ENCODE measurements around the gene WIPF3. TPM values are rescaled to one million over a fixed set of nuclear protein-coding genes. Genes with fewer than 3 reads are reported as not detected.

Gene WIPF3
- total RNA-seq, 1 experiment from 2014 or later = 11.6 TPM

DNA sequence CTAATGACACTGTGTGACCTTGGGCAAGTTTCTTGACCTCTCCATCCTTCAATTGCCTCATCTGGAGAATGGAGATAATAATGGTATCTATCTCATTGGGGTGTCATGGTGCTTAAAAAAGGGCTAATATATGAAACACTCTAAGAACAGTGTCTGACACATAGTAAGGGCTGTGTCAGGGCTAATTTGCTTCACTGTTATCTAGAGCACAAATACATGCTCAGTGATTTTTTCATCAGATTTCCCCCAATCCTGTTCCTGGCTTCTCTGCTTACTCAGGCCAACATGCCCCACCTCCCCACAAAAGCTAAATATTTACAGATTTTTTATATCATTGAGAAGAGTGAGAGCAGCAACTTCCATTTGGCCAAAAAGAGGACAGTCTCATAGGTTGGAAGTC lies 20.6 kb downstream of the WIPF3 start:
- Histone ChIP-seq H3K23ac (ENCODE audit: insufficient read length, low read depth, low read length) (no peak overlapping the region), H3K27ac (ENCODE audit: insufficient read length, low read depth, low read length) (no peak overlapping the region), H3K56ac (ENCODE audit: insufficient read length, low read depth, low read length) (no peak overlapping the region), H3T11ph (ENCODE audit: low read length) (no peak overlapping the region), H3K23me2 (ENCODE audit: insufficient read length, low read depth, low read length, poor library complexity, severe bottlenecking) (no peaks in the 10 kb centered on the region), H4K5ac (ENCODE audit: insufficient read length, low read depth, low read length) (no peak overlapping the region), H2BK5ac (ENCODE audit: insufficient read length, low read length) (no peak overlapping the region), H2BK15ac (ENCODE audit: low read depth, low read length) (no peak overlapping the region), H3K18ac (ENCODE audit: insufficient read length, low read depth, low read length) (no peak overlapping the region), H2BK12ac (ENCODE audit: insufficient read length, low read depth, low read length) (no peak overlapping the region), H3K79me2 (ENCODE audit: insufficient read depth, low read length) (no peaks in the 10 kb centered on the region), H4K91ac (ENCODE audit: insufficient read length, low read depth, low read length) (no peak overlapping the region), H3K9me3 (ENCODE audit: control insufficient read depth, low read depth, low read length) (peaks cover 4% of the 10 kb centered on the region), H3K79me1 (ENCODE audit: insufficient read depth, low read depth, low read length, poor library complexity, severe bottlenecking) (no peaks in the 10 kb centered on the region), H2AFZ (ENCODE audit: low read length) (no peak overlapping the region), H4K20me1 (ENCODE audit: control insufficient read depth, insufficient read depth, insufficient read length) (no peaks in the 10 kb centered on the region), H2BK120ac (ENCODE audit: low read depth, low read length, poor library complexity, severe bottlenecking) (no peak overlapping the region), H3K27me3 (ENCODE audit: insufficient read depth, low read length) (no peaks in the 10 kb centered on the region), H4K8ac (replicated peaks; ENCODE audit: insufficient read length, low read depth, low read length) (no peak overlapping the region), H3K4ac (ENCODE audit: low read depth, low read length) (no peak overlapping the region), H3K4me1 (ENCODE audit: insufficient read depth, low read length) (peaks cover 4% of the 10 kb centered on the region; the same call in 1 of the 2 replicates), H3K14ac (ENCODE audit: insufficient read depth, low read length) (no peak overlapping the region), H3K9ac (ENCODE audit: extremely low read depth, insufficient read length, low read length) (no peak overlapping the region), H2AK5ac (ENCODE audit: insufficient read length, low read length) (no peak overlapping the region), H2BK20ac (ENCODE audit: low read depth, low read length, poor library complexity, severe bottlenecking) (no peak overlapping the region), H3K4me2 (ENCODE audit: insufficient read depth, insufficient read length, low read length) (no peak overlapping the region)
- Mint-ChIP-seq H3K4me1 (peaks cover 14 to 20% of the 10 kb centered on the region in 2 experiments), H3K9me3 (peaks cover 4 to 6% of the 10 kb centered on the region in 2 experiments), H3K27ac (no peak overlapping the region), H3K36me3 (ENCODE audit: insufficient read depth in 1 of 3, low read depth in 3 of 3) (peaks cover 3 to 7% (median 3%) of the 10 kb centered on the region in 3 experiments; a peak in 5 of 7 replicates), H3K4me3 (no peak overlapping the region), H3K27me3 (ENCODE audit: low read depth) (no peaks in the 10 kb centered on the region; the same call in none of the 2 replicates)
- TF ChIP-seq, protein P1, sequence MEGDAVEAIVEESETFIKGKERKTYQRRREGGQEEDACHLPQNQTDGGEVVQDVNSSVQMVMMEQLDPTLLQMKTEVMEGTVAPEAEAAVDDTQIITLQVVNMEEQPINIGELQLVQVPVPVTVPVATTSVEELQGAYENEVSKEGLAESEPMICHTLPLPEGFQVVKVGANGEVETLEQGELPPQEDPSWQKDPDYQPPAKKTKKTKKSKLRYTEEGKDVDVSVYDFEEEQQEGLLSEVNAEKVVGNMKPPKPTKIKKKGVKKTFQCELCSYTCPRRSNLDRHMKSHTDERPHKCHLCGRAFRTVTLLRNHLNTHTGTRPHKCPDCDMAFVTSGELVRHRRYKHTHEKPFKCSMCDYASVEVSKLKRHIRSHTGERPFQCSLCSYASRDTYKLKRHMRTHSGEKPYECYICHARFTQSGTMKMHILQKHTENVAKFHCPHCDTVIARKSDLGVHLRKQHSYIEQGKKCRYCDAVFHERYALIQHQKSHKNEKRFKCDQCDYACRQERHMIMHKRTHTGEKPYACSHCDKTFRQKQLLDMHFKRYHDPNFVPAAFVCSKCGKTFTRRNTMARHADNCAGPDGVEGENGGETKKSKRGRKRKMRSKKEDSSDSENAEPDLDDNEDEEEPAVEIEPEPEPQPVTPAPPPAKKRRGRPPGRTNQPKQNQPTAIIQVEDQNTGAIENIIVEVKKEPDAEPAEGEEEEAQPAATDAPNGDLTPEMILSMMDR (conservative IDR thresholded peaks at IDR 0.05) = no peak
- no peak for DNase-seq

Measured in H9 (cell line).